T-cell (primary cell): Measurements from ENCODE around the gene RBM43. TPM values are rescaled to one million over a fixed set of nuclear protein-coding genes. Genes with fewer than 3 reads are reported as not detected.
"Not testable (repeated sequence)": the region's sequence is repeated elsewhere in the genome, so short reads cannot be mapped to it uniquely, and the experiment has no call there.

Experiments
- ATAC-seq, 4 experiments: fragments of 200-7000 bp in 3 of 4; fragments of 150-1000 bp in 1 of 4; cut with Tn5 transposase; replicated peaks in 1 of 4; 1 replicate in 3 of 4; 2 replicates in 1 of 4; pipeline ENCODE4 v1.10.0; 2021; ENCODE audit warnings: moderate library complexity in 3 of 4, mild to moderate bottlenecking in 2 of 4, moderate number of reproducible peaks in 1 of 4
- CTCF ChIA-PET, 2 donors: fragments of 300-600 bp; sonication (Branson Sonifier 250); formaldehyde crosslinking; loops; one replicate each; lab custom pipeline; 2022; ENCODE audit warnings: antibody characterized with exemption in 2 of 2; lab: Charles Lee
- POLR2A ChIA-PET, 2 donors: fragments of 300-600 bp; sonication (Branson Sonifier 250); formaldehyde crosslinking; loops; one replicate each; lab custom pipeline; 2022; ENCODE audit warnings: antibody characterized with exemption in 2 of 2; lab: Charles Lee
- DNase-seq, 35 experiments: peaks; one replicate each; pipeline versions ENCODE4 v3.0.0 to v3.0.0-alpha.2; 2013 to 2023
- H3K27ac ChIP-seq: one replicate; pipeline ENCODE4 v1.5.1; 2013; ENCODE audit warnings: low read length
- H3K27me3 ChIP-seq, 2 experiments: replicated peaks in 1 of 2; 1 replicate in 1 of 2; 2 replicates in 1 of 2; pipeline versions ENCODE4 v1.6.1 to v1.7.0; 2013; ENCODE audit warnings: low read length in 1 of 2, mixed read lengths in 1 of 2; ENCODE audit not compliant: control insufficient read depth in 2 of 2, insufficient read depth in 2 of 2; ENCODE audit errors: extremely low read depth in 1 of 2
- H3K36me3 ChIP-seq, 2 donors: 1 replicate in 1 of 2; 2 replicates in 1 of 2; pipeline versions ENCODE4 v1.6.1 to v1.7.0; 2013; ENCODE audit warnings: low read length in 1 of 2; ENCODE audit not compliant: control insufficient read depth in 2 of 2, insufficient read depth in 1 of 2; ENCODE audit errors: extremely low read depth in 1 of 2
- H3K4me1 ChIP-seq, 2 experiments: 1 replicate in 1 of 2; 2 replicates in 1 of 2; pipeline versions ENCODE4 v1.6.1 to v1.7.0; 2013; ENCODE audit warnings: low read length in 2 of 2, mixed read lengths in 1 of 2; ENCODE audit not compliant: insufficient read depth in 2 of 2, control insufficient read depth in 1 of 2; ENCODE audit errors: extremely low read depth in 1 of 2
- H3K4me3 ChIP-seq, 2 donors: 1 replicate in 1 of 2; 2 replicates in 1 of 2; pipeline versions ENCODE4 v1.5.1 to v1.7.0; 2013; ENCODE audit warnings: mild to moderate bottlenecking in 2 of 2, low read length in 1 of 2, moderate library complexity in 1 of 2; ENCODE audit not compliant: control insufficient read depth in 1 of 2; ENCODE audit errors: extremely low read depth in 1 of 2
- H3K9me3 ChIP-seq: 2 replicates; pipeline ENCODE4 v1.7.0; 2013
- H3K27ac Mint-ChIP-seq, 2 donors: one replicate each; pipeline ENCODE4 v1.8.0; 2020 to 2021; ENCODE audit warnings: mild to moderate bottlenecking in 2 of 2, mixed read lengths in 2 of 2
- H3K27me3 Mint-ChIP-seq, 2 donors: one replicate each; pipeline ENCODE4 v1.8.0; 2021 to 2022; ENCODE audit warnings: mixed read lengths in 2 of 2
- H3K36me3 Mint-ChIP-seq: one replicate; pipeline ENCODE4 v1.8.0; 2021; ENCODE audit warnings: mixed read lengths
- H3K4me1 Mint-ChIP-seq, 3 donors: one replicate each; pipeline ENCODE4 v1.8.0; 2020 to 2022; ENCODE audit warnings: mixed read lengths in 3 of 3, mild to moderate bottlenecking in 1 of 3
- H3K4me3 Mint-ChIP-seq, 3 donors: one replicate each; pipeline ENCODE4 v1.8.0; 2020 to 2022; ENCODE audit warnings: mild to moderate bottlenecking in 3 of 3, mixed read lengths in 3 of 3, moderate library complexity in 3 of 3
- H3K9me3 Mint-ChIP-seq, 3 donors: one replicate each; pipeline ENCODE4 v1.8.0; 2020 to 2022; ENCODE audit warnings: mixed read lengths in 3 of 3
- WGBS: methylation state at CpG from one replicate; pipeline ENCODE4 v1.1.5; 2013; ENCODE audit warnings: missing lambda C conversion rate; ENCODE audit not compliant: insufficient coverage; 5-methylcytosine and 5-hydroxymethylcytosine counted together
- total RNA-seq, 35 experiments: library from RNA in 6 of 35; stranded (reverse) in 6 of 35; fragments of 120-200 nt in 1 of 35; gene quantifications; one replicate each; pipeline versions ENCODE4 v1.2.1 to v1.2.4 and lab custom pipeline; 2013 to 2026

The RBM43 gene
- total RNA-seq, 5 donors from 2014 or later (not counting 1 experiment from before 2014, with no cell fraction given) = 11.4 to 18.2 (median 16.8) TPM

DNA sequence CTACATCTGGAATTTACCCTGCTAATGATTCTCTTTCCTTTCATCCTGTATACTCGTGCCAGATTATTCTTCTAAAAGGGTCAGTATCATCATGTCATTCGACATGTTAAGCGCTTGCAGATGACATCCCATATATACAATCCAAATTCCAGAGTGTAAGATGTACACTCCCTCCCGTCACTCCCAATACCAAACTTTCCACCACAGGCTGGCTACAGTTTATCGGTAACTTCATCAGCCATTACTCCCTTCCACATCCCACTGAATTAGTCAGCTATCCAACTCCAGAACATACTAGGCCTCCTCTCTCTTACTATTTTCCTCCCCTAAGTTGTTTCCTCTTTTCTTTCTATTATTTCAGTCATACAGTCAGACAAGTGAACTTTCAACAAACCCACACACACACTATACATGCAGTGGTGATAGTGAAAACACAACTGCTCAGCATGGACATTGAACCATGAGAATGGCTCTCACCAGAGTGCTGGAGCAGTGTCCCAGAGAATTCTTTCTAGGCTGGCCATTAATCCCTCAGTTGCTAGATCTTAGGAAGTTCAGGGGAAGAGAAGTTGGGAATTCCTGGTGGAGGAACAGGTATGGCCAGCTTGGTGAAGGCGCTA, 38.4 kb upstream of the RBM43 start:
- Histone ChIP-seq H3K9me3 (no peaks in the 10 kb centered on the region), H3K4me3 (no peak overlapping the region), H3K36me3 (no peaks in the 10 kb centered on the region), H3K27ac (no peak overlapping the region), H3K4me1 (no peaks in the 10 kb centered on the region), H3K27me3 (peaks cover 0 to 2% of the 10 kb centered on the region in 2 experiments)
- Mint-ChIP-seq H3K9me3 (no peaks in the 10 kb centered on the region), H3K27ac (no peak overlapping the region), H3K4me3 (no peak overlapping the region), H3K4me1 (no peaks in the 10 kb centered on the region), H3K27me3 (peaks cover 3 to 6% of the 10 kb centered on the region in 2 donors), H3K36me3 (no peaks in the 10 kb centered on the region)
- WGBS = 89% methylated on average over 5 of the region's 6 CpGs
- CTCF ChIA-PET = no interaction called here
- POLR2A ChIA-PET = interaction anchor here in 1 of 2 donors (1.1 kb wide), 1 partner anchor 140 kb away, joined by 3 read pairs; no protein-coding TSS in a partner anchor
- DNase-seq (no peak), ATAC-seq (no peak)

DNA sequence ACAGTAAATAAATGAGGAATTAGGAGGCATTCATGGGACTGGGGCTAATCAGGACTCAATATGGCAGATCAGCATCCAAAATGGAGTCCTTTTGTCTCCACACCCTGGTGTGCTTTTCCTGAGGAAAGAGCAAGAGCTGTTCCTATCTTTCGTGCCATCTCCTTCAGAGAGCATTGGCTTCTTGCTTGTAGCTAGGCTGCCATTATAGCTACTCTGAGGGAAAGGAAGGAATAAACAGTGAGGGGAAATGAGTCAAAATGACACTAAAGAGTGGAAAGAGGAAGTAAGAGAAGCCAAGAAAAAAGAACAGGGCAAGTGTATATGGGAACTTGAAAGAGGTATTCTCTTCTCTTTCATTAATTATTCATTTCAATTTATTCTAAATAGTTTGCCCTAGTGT, 36.2 kb upstream of the RBM43 start:
- H3K9me3 Mint-ChIP-seq = no peaks in the 10 kb centered on the region
- POLR2A ChIA-PET = interaction anchor here in 1 of 2 donors (0.5 kb wide), 1 partner anchor 21 kb away, joined by 3 read pairs; no protein-coding TSS in a partner anchor
- H3K27ac Mint-ChIP-seq = no peak overlapping the region
- WGBS = 40% methylated on average over 1 of the region's 1 CpG
- H3K27me3 ChIP-seq = peaks cover 0 to 2% of the 10 kb centered on the region in 2 experiments
- H3K27me3 Mint-ChIP-seq = peaks cover 3 to 6% of the 10 kb centered on the region in 2 donors
- H3K4me1 Mint-ChIP-seq = no peaks in the 10 kb centered on the region
- CTCF ChIA-PET = interaction anchor here in 1 of 2 donors (0.5 kb wide), 1 partner anchor 345 kb away, joined by 4 read pairs; no protein-coding TSS in a partner anchor
- H3K4me3 Mint-ChIP-seq = no peak overlapping the region
- no peaks in the 10 kb centered on the region for H3K36me3 Mint-ChIP-seq
- no peak overlapping the region for H3K4me3 ChIP-seq
- no peaks in the 10 kb centered on the region for H3K36me3 ChIP-seq
- H3K27ac ChIP-seq = no peak overlapping the region
- H3K9me3 ChIP-seq = no peaks in the 10 kb centered on the region
- ATAC-seq (no peak), DNase-seq (no peak)
- no peaks in the 10 kb centered on the region for H3K4me1 ChIP-seq

DNA sequence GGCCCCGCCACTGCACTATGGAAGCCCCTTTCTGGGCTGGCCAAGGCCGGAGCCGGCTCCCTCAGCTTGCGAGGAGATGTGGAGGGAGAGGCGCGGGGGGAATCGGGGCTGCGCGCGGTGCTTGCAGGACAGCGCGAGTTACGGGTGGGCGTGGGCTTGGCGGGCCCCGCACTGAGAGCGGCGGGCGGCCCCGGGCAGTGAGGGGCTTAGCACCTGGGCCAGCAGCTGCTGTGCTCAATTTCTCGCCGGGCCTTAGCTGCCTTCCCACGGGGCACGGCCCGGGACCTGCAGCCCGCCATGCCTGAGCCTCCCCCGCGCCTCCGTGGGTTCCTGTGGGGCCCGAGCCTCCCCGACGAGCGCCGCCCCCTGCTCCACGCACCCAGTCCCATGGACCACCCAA, 34.3 kb upstream of the RBM43 start:
- H3K36me3 Mint-ChIP-seq, H3K36me3 ChIP-seq, H3K4me1 Mint-ChIP-seq, H3K4me1 ChIP-seq, H3K4me3 Mint-ChIP-seq, H3K27me3 Mint-ChIP-seq, H3K4me3 ChIP-seq, H3K27ac ChIP-seq, H3K9me3 Mint-ChIP-seq, POLR2A ChIA-PET, H3K27me3 ChIP-seq, H3K9me3 ChIP-seq, ATAC-seq, H3K27ac Mint-ChIP-seq, DNase-seq: not testable (repeated sequence)
- CTCF ChIA-PET = interaction anchor here in 1 of 2 donors (0.7 kb wide), 1 partner anchor 27 kb away, joined by 8 read pairs; no protein-coding TSS in a partner anchor
- 98% methylated on average over 22 of the region's 35 CpGs for WGBS

- Mint-ChIP-seq H3K9me3 (no peaks in the 10 kb centered on the region), H3K27ac (no peak overlapping the region), H3K4me3 (no peak overlapping the region), H3K4me1 (peaks cover 24 to 32% (median 31%) of the 10 kb centered on the region in 3 donors), H3K36me3 (peaks cover 5% of the 10 kb centered on the region), H3K27me3 (no peaks in the 10 kb centered on the region)
- DNase-seq = no peak
- Histone ChIP-seq H3K27me3 (peaks cover 0 to 2% of the 10 kb centered on the region in 2 experiments), H3K27ac (no peak overlapping the region), H3K9me3 (no peaks in the 10 kb centered on the region), H3K4me1 (peaks cover 16% of the 10 kb centered on the region in 2 experiments), H3K36me3 (no peaks in the 10 kb centered on the region), H3K4me3 (no peak overlapping the region)
- CTCF ChIA-PET = no interaction called here
- ATAC-seq = no peak
- POLR2A ChIA-PET = no interaction called here
These were observed 30.9 kb upstream of the RBM43 start for GRCh38 chr2:151292546-151292945.

DNA sequence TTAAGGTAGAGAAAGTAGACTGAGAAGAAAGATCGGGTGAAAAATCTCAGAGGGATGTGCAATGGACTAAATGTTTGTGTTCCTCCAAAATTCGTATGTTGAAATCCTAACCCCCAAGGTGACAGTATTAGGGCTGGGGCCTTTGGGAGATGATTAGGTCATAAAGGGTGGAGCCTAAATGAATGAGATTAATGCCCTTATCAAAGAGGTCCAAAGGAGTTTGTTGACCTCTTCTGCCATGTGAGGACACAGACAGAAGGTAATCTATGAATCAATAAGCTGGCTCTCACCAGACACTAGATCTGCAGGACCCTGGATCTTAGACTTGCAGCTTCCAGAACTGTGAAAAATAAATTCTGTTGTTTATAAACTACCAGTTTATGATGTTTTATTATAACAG, 30.5 kb upstream of the RBM43 start:
- no peak overlapping the region for H3K4me3 ChIP-seq
- peaks cover 0 to 2% of the 10 kb centered on the region in 2 experiments for H3K27me3 ChIP-seq
- H3K9me3 ChIP-seq = no peaks in the 10 kb centered on the region
- DNase-seq (no peak), ATAC-seq (no peak)
- H3K27ac ChIP-seq = no peak overlapping the region
- WGBS = 92% methylated on average over 2 of the region's 2 CpGs
- Mint-ChIP-seq H3K4me1 (peaks cover 28 to 36% (median 35%) of the 10 kb centered on the region in 3 donors), H3K27ac (no peak overlapping the region), H3K9me3 (no peaks in the 10 kb centered on the region), H3K27me3 (no peaks in the 10 kb centered on the region), H3K4me3 (no peak overlapping the region), H3K36me3 (peaks cover 5% of the 10 kb centered on the region)
- ChIA-PET CTCF (no interaction called here), POLR2A (no interaction called here)
- H3K4me1 ChIP-seq = peaks cover 18 to 19% of the 10 kb centered on the region in 2 experiments
- H3K36me3 ChIP-seq = no peaks in the 10 kb centered on the region

DNA sequence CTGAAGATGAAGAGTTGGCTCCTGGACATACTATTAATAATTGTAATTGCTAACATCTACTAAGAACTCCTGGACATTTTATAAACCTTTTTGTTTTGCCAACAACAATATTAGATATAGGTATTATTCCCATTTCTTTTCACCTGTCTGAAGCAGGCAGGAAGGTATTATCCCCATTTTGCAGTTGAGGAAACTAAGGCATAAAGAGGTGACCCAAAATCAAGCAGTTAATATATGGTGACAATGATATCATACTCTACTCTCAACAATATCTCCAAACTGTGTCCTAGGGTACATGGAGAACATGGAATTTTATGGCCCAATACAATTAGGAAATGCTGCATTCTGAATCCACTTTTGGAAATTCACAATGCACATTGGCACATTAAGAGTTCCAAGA, 29.6 kb upstream of the RBM43 start:
- Histone ChIP-seq H3K27ac (peak overlapping the region; percentile 98), H3K27me3 (peaks cover 0 to 2% of the 10 kb centered on the region in 2 experiments), H3K4me3 (no peak overlapping the region), H3K36me3 (no peaks in the 10 kb centered on the region), H3K9me3 (no peaks in the 10 kb centered on the region), H3K4me1 (peaks cover 18 to 19% of the 10 kb centered on the region in 2 experiments)
- H3K4me1 Mint-ChIP-seq = peaks cover 37 to 44% (median 43%) of the 10 kb centered on the region in 3 donors
- peaks cover 5% of the 10 kb centered on the region for H3K36me3 Mint-ChIP-seq
- POLR2A ChIA-PET = no interaction called here
- H3K27me3 Mint-ChIP-seq = no peaks in the 10 kb centered on the region
- CTCF ChIA-PET = interaction anchor here in 1 of 2 donors (0.9 to 1.5 kb wide), 3 partner anchors 30 to 1730 kb away, joined by 3 to 5 read pairs (median 4); partner anchors contain the start of gene RBM43
- peak overlapping the region; percentile 45 to 83 (median 55) for H3K4me3 Mint-ChIP-seq
- DNase-seq (no peak), ATAC-seq (no peak)
- no peaks in the 10 kb centered on the region for H3K9me3 Mint-ChIP-seq
- peak overlapping the region; percentile 96 to 99 for H3K27ac Mint-ChIP-seq
